GM18867 (cell line): ENCODE data around the gene UNK.
"Not testable (repeated sequence)": the region's sequence is repeated elsewhere in the genome, so short reads cannot be mapped to it uniquely, and the experiment has no call there.

Source experiments
- ATAC-seq: cut with Tn5 transposase; IDR thresholded peaks from one replicate; pipeline ENCODE4 v1.9.1; 2021; ENCODE audit warnings: mild to moderate bottlenecking, moderate library complexity; ENCODE audit not compliant: unreplicated experiment

The UNK gene

DNA sequence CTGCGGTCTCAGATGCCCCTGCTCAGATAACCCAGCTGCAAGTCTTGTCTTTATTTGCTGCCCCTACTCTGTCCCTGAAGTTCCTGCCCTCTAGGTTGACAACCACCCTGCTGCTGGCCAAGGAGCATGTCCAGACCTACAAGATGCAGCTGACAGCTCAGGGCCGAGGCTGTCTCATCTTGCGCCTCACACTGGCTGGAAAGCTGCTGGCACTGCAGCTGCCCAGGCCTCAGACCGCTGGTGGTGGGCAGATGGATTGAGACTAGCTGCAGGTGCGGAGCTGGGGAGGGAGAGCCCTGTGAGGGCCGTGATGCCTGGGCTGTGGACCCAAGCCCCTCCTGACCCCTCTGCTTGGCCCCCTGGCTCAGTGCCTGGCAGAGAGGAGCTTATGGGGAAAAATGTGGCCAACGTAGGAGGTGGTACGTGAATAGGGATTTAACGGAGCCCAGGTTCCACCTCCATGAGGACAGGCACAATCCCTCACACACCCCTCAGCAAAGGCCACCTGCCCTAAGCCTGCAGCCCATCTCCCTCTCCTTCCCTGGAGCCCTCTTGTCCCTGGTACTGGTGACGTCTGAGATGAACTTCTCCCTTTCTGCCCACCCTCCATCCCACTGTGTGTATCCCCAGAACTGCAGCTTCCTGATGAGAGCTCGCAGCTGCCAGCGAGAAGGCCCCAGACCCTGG lies 11.3 kb upstream of the UNK start:
- no peak for ATAC-seq

DNA sequence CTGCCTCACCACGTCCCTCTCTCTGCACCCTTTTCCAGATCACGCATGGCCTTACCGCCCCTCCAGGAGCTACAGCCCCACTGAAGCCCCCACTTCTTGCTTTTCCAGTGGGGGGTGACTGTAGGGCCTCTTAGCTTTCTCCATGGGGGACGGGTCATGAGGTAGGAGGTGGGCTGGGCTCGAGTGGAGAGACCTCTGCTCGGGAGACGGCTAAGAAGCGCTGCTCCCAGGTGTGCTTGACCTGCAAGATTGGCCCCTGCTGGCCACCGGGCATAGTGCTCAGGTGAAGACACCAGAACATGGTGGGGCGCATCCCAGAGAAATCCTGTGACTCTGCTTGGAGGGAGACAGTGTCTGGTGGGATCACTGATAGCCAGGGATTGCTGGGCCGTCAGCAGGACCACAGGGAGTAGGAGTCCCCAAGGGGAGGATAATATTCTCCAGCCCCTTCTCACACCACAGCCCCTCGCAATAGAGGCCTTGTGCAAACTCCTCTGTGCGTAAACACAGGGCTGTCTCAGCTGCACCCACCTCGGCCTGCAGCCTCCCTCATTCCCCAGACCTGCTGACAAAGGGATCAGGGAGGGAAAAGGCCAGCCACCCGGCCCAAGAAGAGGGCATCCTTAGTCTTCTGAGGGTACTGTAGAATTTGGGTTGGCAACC lies 10.7 kb upstream of the UNK start:
- ATAC-seq: no peak

DNA sequence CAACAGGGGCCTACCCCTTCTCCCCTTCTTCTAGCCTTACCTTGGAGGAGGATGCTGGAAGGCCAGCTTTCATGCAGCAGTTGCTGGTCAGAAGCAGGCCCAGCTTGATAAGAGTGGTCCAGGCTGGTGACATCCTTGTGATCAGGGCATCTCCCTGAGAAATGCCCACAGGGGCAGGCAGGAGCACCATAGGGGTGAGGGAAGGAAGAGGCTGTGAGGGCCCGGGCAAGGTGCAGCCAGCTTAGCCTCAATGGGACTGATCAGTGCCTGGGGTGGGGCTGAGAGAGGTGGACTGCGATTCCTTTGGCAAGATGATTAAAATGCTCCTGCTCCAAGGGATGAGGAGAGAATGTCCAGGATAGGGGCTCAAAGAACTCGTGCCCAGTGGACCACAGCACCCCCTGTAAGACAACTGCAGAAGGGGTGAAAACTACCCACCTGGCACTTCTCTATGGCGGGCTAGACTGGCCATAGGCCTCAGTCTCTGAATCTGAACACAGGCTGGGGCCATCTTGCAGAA lies 10.1 kb upstream of the UNK start:
- no peak for ATAC-seq

DNA sequence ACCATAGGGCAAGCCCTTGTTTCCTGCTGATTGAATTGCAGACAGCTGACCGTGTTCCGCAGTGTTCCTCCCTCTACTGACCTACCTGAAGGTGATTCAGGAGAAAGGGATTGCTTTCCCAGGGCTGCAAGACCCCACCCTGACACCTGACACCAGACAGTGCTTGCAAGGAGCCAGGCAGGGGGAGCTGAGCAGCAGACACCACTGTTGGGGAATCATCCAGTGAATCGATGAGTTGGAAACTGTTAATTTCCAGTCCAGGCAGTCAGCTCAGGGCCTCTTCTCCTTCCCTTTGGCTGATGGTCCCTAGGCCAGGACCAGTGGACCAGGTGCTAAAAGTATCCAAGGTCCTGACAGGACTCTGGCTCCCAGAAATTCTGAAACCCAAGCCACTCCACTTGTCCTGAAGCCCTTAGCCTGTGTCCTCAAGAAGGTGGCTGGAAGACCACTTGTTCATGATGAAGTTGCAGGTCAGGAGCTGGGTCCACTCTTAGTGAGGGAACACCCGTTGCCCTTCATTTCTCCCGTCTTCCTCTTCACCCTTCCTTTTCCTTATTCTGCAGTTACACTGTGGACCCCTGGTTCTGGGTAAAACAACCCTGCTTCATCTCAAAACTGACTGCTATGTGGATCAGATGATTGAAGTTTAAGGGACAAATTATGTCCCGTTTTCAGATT lies 9.5 kb upstream of the UNK start:
- no peak for ATAC-seq

DNA sequence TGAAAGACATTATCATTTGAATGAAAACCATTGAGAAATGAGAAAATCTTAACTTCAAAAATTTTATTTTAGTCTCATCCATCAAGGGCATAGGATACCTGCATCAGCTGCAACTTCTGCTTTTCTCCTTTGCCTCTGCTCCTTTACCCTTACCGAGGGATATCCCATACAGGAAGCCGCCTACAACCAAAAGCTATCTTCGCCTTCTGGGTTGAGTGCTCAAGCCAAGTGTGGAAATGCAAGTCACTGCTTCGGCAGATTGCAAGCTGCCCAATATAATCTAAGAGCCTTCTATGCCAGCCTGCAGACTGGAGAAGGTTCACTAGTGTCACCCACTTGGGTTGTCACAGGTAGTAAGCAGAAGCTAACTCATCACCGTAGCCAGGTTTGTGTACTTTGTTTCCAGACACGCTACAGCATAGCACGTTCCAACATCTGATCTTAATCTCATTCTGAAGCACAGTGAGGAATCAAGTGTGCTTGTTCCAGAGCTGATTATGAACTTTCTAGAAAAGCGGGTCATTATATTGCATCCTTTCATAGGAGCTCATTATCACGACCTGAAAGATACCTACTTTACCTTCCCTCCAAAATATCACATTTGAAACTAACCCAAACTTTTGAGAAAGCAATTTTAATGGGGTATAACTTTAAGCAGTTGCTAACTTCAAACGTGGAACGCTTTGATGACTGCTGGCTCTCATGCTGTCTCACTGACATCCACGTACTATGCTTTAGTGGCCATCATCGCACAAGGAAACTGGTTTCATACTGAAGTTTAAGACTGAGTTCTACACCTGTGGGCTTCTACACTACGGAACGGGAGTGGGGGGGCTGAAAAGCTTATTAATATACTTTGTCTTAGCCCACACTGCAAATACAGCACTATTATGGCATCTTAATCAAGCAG lies 8.0 kb upstream of the UNK start:
- no peak for ATAC-seq

DNA sequence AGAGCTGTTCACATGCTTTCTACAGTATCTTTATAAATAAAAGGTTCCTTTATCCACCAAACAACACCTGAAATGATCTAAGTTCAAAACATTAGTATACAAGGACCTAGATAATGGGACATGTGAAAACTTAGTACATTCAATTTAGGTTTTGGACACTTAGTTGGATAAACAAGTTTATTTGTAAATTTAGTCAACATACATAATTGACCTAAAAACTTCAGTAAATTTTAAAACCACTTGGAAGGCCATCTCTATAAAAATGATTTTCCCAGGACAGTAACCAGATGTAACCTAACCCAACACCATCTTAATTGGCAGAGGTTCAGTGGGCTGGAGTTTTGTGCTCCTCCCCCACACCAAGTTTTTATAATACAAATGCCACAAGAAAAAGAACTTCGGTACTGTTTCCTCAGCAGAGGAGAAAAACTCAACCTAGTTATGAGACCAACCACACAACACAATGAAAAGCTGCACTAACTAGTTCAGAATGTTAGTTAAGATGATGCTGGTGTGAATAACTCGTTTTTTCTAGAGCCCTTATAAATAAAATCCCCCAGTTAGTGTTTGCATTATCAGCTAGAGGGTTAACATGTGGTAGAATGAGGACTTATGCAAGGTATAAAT lies 7.2 kb upstream of the UNK start:
- no peak for ATAC-seq

DNA sequence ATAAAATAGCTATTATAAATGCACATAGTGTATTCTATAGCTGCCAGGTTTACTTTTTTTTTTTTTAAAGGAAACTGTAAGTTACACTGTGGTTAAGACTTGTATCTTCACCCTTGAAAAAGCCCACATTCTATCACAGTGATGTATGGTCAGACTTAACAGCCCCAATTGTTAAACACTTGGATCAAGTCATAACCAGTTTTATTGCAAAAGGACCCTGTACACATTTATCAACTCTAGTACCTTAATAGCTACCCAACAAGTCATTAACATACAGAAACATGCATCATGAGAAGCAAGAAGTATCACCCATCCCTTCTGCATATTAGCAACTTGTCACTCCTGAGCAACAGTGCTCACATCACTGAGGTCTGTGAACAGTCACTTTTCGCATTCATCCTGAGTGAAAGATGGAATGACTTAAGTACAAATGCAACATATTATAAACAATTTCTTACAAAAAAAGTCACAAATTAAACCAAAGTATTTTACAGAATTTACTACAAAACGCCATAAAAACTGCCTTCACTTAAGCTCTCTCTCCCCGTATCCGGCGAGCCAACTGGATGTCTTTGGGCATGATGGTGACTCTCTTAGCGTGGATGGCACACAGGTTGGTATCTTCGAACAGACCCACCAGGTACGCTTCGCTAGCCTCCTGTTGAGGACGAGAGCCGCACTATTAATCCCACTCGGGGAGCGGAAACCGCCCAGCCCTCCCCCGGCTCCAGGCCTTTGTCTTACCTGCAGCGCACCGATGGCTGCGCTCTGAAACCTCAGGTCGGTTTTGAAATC lies 6.3 kb upstream of the UNK start:
- ATAC-seq: not testable (repeated sequence)

DNA sequence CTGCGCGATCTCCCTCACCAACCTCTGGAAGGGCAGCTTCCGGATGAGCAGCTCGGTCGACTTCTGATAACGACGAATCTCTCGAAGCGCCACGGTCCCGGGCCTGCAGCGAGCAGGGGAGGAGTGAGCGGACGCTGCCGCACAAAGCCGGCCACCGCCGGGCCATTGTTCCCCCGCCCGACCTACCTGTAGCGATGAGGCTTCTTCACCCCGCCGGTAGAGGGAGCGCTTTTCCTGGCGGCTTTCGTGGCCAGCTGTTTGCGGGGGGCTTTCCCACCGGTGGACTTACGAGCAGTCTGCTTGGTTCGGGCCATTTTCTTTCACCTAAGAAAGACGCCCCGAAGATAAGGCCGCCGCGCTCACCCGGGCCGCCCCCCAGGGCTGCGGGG lies 5.8 kb upstream of the UNK start:
- peak; percentile 10 for ATAC-seq

DNA sequence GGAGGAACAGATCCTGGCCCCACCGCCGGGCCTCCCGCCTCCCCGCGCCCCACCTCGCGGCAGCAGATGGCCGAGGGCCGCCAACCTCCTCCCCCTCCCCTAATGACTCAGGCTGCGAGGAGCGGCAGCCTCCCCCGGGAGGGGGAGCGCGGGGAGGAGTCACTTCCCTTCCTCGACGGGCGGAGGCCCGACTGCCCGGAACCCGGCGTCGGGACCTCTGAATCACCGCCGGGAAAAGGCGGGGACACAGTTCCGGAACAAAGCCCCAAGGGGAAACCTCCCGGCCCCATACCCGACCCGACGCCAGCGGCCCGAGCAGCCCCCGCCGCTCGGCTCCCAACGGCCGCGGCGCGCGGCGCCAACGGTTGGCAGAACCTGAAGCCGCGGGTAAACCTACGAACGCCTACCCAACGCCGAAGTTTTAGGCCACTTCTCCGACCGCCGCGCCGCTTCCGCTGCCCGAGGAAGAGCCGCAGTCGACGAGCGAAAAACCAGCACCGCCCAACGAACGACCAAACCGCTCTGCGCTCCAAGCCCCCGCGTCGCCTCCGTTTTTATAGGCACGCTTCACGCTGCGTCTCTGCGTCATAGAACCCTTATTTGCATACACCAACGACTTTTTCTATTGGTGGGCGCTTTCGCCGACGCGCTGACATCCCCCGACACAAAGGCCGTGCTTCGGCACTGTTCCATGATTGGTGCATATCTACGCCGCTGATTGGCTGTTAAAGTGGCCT lies 5.2 kb upstream of the UNK start:
- peak; percentile 63 for ATAC-seq

DNA sequence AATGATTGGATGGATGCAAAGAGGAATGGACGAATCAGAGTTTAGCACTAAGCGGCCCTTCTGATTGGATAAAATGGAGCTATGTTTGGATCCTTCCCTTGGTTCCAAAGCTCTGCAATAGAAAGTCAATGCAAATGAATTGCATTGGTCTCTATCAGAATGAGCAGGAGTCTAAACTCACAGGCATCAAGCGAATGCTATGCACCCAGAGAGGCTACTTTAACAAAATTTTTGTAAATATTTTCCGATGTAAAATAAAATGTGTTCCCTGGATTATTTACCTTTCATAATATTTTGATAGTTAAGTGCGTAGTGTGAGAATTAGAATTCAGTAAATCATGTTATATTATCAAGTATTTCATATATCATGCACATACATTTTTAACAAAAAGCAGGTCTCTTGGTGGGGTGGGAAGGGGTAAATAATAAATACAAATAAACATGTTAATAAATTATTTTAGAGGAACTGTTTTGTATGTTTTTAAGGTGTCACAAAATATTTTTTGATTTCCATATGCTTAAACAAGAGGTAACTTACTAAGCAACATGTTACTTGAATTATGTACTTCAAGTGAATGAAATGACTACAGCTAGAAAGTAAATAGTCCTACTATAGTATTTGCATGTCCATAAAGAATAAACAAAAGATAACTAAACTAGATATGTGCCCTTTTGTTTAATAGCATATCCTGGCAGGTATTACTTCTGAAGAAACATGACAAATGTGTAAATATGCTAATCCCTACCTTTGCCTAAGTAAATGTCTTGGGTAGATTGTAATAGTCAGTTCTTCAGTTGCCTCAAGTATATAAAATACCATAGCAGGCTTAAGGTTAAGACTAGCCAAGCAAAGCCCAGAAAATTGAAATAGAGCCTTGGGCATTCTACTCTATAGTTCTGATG lies 4.4 kb upstream of the UNK start:
- ATAC-seq: no peak

DNA sequence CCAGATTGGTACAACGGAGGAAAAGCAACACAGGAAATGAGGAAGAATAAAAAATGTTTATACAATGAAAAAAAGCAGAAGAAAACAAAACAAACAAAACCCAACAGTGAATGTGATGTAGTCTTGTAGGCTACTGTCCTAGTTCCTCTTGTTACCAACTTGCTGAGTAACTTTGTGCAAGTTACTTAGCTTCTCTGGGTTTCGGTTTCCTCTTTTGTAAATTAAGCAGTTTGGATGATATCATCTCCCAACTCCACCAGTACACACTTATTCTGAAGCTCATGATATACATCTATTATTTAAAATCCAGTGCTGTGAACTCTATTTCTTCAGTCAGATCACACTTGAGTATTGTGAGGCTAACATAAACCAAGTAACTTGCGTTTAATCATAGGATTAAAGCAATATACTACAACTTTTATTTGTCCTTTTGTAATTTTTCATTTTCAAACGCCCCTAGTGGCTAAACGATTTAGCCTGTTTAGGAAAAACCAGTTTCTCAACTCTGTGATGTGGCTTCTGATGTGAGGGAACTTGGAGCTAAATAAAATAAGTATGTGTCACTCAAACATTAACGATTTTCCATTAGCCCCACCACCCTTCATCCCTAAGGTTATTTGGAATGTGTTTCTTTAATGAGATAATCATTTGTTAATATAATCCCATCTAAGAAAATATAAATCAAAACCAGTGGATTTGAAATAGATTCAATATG lies 1.4 kb upstream of the UNK start:
- no peak for ATAC-seq

DNA sequence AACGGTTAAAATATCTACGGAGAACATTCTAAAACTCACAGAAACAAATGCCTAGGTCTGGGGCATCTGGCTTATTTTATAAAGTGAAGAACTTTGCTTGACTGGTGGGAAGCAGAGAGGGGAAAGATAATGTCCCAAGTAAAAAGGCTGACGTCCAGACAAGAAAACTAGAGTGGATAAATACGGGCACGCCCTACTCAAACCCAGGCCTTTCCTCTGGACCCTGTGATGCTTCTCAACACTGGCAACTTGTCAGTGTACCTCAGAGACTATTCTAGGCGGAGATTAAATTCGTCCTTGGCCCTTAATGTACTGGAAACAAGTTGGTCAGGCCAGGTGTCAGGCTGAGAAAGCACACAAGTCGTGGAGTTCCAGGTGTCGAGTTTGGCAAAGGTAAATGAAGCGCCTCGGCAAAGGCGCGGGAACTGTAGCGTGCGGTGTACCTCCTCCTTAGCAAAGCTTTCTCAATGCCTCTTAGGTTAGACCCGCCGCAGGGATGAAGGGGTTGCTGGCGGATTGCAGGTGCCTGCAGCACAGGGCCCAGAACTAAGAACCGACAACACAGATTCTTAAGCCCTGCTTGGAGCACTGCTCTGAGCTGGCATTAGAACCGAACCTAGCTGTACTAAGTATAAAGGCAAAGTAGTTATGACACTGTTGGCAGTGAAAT lies 668 bp upstream of the UNK start:
- ATAC-seq: no peak

DNA sequence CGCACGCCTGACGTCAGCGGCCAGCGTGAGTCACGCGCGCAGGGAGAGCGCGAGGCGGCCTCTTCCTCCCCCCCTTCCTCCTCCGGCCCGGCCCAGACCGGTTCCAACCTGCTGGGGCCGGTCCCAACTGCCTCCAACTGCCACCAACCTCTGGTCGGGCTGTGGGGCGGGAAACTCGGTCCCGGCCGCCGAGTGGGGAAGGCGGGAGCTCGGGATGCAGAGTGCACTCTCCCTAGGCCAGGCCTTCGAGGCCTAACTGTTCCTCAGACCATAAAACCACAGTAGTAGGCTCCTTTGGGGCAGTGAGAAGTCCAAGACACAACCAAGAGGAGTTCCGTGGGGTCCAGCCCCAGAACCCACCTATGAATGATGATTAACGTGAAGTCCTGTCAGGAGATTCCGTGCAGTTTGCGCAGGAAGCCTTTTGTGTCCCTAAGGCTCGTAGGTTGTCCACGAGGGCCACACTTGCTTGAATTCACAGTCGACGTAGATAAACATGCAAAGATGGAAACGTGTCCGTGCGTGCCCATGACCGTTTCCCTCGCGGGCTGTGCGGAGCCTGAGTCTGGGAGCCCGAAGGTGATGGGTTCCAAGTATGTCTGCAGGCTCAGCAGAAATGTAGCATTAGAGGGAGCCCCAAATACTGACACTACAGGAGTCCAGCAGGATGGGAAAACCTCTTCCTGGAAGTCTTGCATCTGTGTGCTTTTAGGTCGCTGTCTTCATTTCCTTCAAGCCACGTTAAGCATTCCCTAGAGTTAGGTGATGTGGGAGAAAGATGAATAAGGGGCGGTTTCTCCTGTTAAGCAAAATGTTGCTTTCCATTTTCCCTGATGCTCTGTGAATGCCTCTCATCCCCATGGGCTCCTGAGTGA lies 647 bp downstream of the UNK start:
- ATAC-seq: peak; percentile 59

DNA sequence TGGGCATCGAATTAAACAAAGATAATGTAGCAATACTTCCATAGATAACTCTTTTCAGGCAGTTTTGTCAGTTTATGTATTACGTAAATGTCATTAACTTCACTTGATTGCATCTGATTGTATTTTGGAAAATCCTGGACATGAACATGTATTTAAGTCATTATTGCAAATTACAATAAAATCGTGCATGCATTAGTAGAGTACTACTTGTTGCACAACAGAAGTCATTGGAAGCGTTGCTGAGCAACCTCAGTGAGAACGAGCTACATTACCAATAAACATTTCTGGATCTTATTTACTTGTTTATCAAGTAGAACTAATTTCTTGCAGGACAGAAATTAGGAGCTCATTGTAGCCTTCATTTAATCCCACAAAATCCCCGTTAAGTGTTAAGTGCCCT lies 6.6 kb downstream of the UNK start:
- no peak for ATAC-seq

DNA sequence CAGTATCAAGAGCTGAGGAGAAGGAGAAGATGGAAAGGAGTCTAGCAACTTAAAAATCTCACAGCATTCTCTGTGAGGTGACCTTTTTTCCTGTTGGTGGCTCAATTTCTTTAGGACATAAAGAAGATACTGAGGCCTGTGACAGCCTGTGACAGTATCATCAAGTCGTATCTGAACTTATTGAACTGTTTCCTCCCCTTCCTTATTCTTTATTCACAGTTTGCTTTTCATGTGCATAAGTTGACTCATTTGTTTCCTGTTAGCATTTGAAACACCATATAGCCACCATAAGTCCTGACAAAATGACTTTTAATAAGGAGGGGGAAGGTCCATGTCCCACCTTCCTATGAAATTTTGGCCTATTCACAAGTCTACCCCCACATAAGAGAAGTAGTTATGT lies 8.9 kb downstream of the UNK start:
- ATAC-seq: no peak
